Mucosa of gallbladder (tissue), 1 donor: ENCODE data around the gene H2AZ2. TPM values are rescaled to one million over a fixed set of nuclear protein-coding genes. Genes with fewer than 3 reads are reported as not detected.
"Not testable (repeated sequence)": the region's sequence is repeated elsewhere in the genome, so short reads cannot be mapped to it uniquely, and the experiment has no call there.

Source experiments
- DNase-seq: peaks from one replicate; pipeline ENCODE4 v3.0.0-alpha.2; 2020; ENCODE audit warnings: low spot score
- total RNA-seq: library from RNA; stranded (reverse); gene quantifications from one replicate; pipeline ENCODE4 v1.2.1, GENCODE V29; 2021
- donor health status: DM: no; HTN: no; CAD: no.

Gene H2AZ2
- total RNA-seq, 1 donor from 2014 or later: 157 TPM

GRCh38 chr7:44814919-44815318, 33.0 kb downstream of the H2AZ2 start:
- DNase-seq: no peak

- DNase-seq: no peak
Measured at GRCh38 chr7:44811571-44811970, 36.3 kb downstream of the H2AZ2 start.

- DNase-seq: no peak
Measured at GRCh38 chr7:44811093-44811492, 36.8 kb downstream of the H2AZ2 start.

- no peak for DNase-seq
Measured at GRCh38 chr7:44808914-44809393, 38.9 kb downstream of the H2AZ2 start.

GRCh38 chr7:44805950-44806349, 41.9 kb downstream of the H2AZ2 start:
- DNase-seq: no peak

GRCh38 chr7:44803828-44804519, 43.9 kb downstream of the H2AZ2 start:
- DNase-seq: not testable (repeated sequence)

- DNase-seq: no peak
Measured at GRCh38 chr7:44802418-44803025, 45.4 kb downstream of the H2AZ2 start.

GRCh38 chr7:44801890-44802289, 46.0 kb downstream of the H2AZ2 start:
- DNase-seq: no peak

- no peak for DNase-seq
Measured at GRCh38 chr7:44799939-44800338, 47.9 kb downstream of the H2AZ2 start.

GRCh38 chr7:44798649-44799305, 49.1 kb downstream of the H2AZ2 start:
- no peak for DNase-seq

- DNase-seq: peak; percentile 88
Measured at GRCh38 chr7:44797329-44798258, 50.3 kb downstream of the H2AZ2 start.

- peak; percentile 99 for DNase-seq
Measured at GRCh38 chr7:44796504-44797328, 51.2 kb downstream of the H2AZ2 start, which contains the start of gene PPIA. Gene PPIA (plus strand): TSS chr7:44796681. CDS start chr7:44796725, 44 bp downstream.

- DNase-seq: no peak
Measured at GRCh38 chr7:44796034-44796503, 51.8 kb downstream of the H2AZ2 start.

- DNase-seq: no peak
Measured at GRCh38 chr7:44794331-44794730, 53.6 kb downstream of the H2AZ2 start.

GRCh38 chr7:44793919-44794318, 54.0 kb downstream of the H2AZ2 start:
- no peak for DNase-seq

- DNase-seq: no peak
Measured at GRCh38 chr7:44791278-44792219, 56.3 kb downstream of the H2AZ2 start.

- no peak for DNase-seq
Measured at GRCh38 chr7:44789990-44790389, 57.9 kb downstream of the H2AZ2 start.

- no peak for DNase-seq
Measured at GRCh38 chr7:44787762-44788161, 60.1 kb downstream of the H2AZ2 start.

GRCh38 chr7:44787041-44787440, 60.8 kb downstream of the H2AZ2 start:
- DNase-seq: no peak
